Endothelial cell of umbilical vein (primary cell): Measurements from ENCODE around the gene SFXN2. TPM values are rescaled to one million over a fixed set of nuclear protein-coding genes. Genes with fewer than 3 reads are reported as not detected.

Experiments used
- BruUV-seq: library from RNA; stranded (reverse); fragments of 400-500 nt; replicated peaks from 2 replicates; lab custom pipeline; 2021; lab: Mats Ljungman, UMichigan
- CTCF ChIA-PET: fragments of 300-600, 350-600 bp; sonication (Branson Sonifier 250); formaldehyde crosslinking; loops from one replicate; lab custom pipeline; 2021; ENCODE audit warnings: antibody characterized with exemption, inconsistent platforms; lab: Charles Lee
- POLR2A ChIA-PET: fragments of 300-600, 350-600 bp; sonication (Branson Sonifier 250); formaldehyde crosslinking; loops from one replicate; lab custom pipeline; 2021; ENCODE audit warnings: antibody characterized with exemption, inconsistent platforms; lab: Charles Lee
- DNase-seq: peaks from one replicate; pipeline ENCODE4 v3.0.0-alpha.2; 2011; ENCODE audit warnings: low read depth, low spot score
- FAIRE-seq: peaks from 2 replicates; lab custom pipeline; 2011; peaks lifted over from hg19 to GRCh38; lab: Jason Lieb, UNC
- H2AFZ ChIP-seq: 2 replicates; pipeline ENCODE4 v1.6.0; 2012; ENCODE audit warnings: low read depth, low read length, control low read depth, inconsistent platforms
- H3K27ac ChIP-seq: 2 replicates; pipeline ENCODE4 v1.5.1; 2011; ENCODE audit warnings: low read depth, mild to moderate bottlenecking, control low read depth, low read length, moderate library complexity; ENCODE audit not compliant: insufficient read depth
- H3K27me3 ChIP-seq, 2 experiments: 2 replicates each; pipeline versions ENCODE4 v1.6.0 to v1.6.1; 2011; ENCODE audit warnings: low read length in 2 of 2, mixed read lengths in 1 of 2; ENCODE audit not compliant: control insufficient read depth in 2 of 2, insufficient read depth in 2 of 2
- H3K36me3 ChIP-seq, 2 experiments: 2 replicates in 1 of 2; 3 replicates in 1 of 2; pipeline ENCODE4 v1.5.1; 2011; ENCODE audit warnings: low read length in 2 of 2, mild to moderate bottlenecking in 1 of 2, moderate library complexity in 1 of 2; ENCODE audit not compliant: control insufficient read depth in 2 of 2, insufficient read depth in 2 of 2; ENCODE audit errors: extremely low read depth in 1 of 2
- H3K4me1 ChIP-seq: 3 replicates; pipeline ENCODE4 v1.5.1; 2011; ENCODE audit warnings: mild to moderate bottlenecking, low read length; ENCODE audit not compliant: control insufficient read depth, insufficient read depth; ENCODE audit errors: extremely low read depth
- H3K4me2 ChIP-seq: 2 replicates; pipeline ENCODE4 v1.6.1; 2011; ENCODE audit warnings: low read length, control low read depth, mixed read lengths; ENCODE audit not compliant: insufficient read depth
- H3K4me3 ChIP-seq, 3 experiments: fragments of 200-600 bp in 1 of 3; sonication (generic), shearing (Covaris generic) in 1 of 3; replicated peaks in 1 of 3; 2 replicates each; pipeline ENCODE4 v1.5.1; 2011 to 2016; ENCODE audit warnings: control low read depth in 3 of 3, low read length in 3 of 3, mild to moderate bottlenecking in 2 of 3, inconsistent platforms in 1 of 3, low read depth in 1 of 3, moderate library complexity in 1 of 3; ENCODE audit not compliant: insufficient read depth in 1 of 3
- H3K79me2 ChIP-seq: 2 replicates; pipeline ENCODE4 v1.6.0; 2012; ENCODE audit warnings: low read length, inconsistent platforms; ENCODE audit not compliant: control insufficient read depth, insufficient read depth
- H3K9ac ChIP-seq: replicated peaks from 2 replicates; pipeline ENCODE3; 2011; ENCODE audit warnings: low read length, control low read depth; ENCODE audit not compliant: insufficient read depth; ENCODE audit errors: extremely low read depth
- H3K9me1 ChIP-seq: replicated peaks from 3 replicates; pipeline ENCODE4 v1.6.0; 2011; ENCODE audit warnings: mild to moderate bottlenecking, low read length; ENCODE audit not compliant: control insufficient read depth, insufficient read depth; ENCODE audit errors: extremely low read depth
- H3K9me3 ChIP-seq: replicated peaks from 2 replicates; pipeline ENCODE4 v1.5.1; 2012; ENCODE audit warnings: low read length, inconsistent platforms; ENCODE audit not compliant: control insufficient read depth, insufficient read depth
- H4K20me1 ChIP-seq: replicated peaks from 2 replicates; pipeline ENCODE3; 2011; ENCODE audit warnings: mild to moderate bottlenecking, low read length; ENCODE audit not compliant: control insufficient read depth, insufficient read depth; ENCODE audit errors: extremely low read depth
- EZH2 ChIP-seq: IDR thresholded peaks from 2 replicates; pipeline ENCODE4 v1.6.1; 2012; ENCODE audit warnings: borderline replicate concordance, low read depth, mild to moderate bottlenecking, moderate library complexity, low read length, inconsistent platforms; ENCODE audit not compliant: severe bottlenecking
- FOS ChIP-seq: IDR thresholded peaks from 2 replicates; pipeline ENCODE4 v1.6.1; 2011; ENCODE audit warnings: mild to moderate bottlenecking, low read length, moderate library complexity, borderline replicate concordance; ENCODE audit not compliant: insufficient read depth
- GATA2 ChIP-seq: IDR thresholded peaks from 2 replicates; pipeline ENCODE4 v1.7.0; 2011; ENCODE audit warnings: low read depth, mild to moderate bottlenecking, moderate library complexity, mixed read lengths, low read length; ENCODE audit not compliant: insufficient read length, insufficient read depth
- JUN ChIP-seq: IDR thresholded peaks from 2 replicates; pipeline ENCODE4 v1.6.1; 2011; ENCODE audit warnings: borderline replicate concordance, low read depth; ENCODE audit not compliant: insufficient read length, insufficient read depth
- MAX ChIP-seq: IDR thresholded peaks from 2 replicates; pipeline ENCODE4 v1.6.1; 2011; ENCODE audit not compliant: insufficient read depth, insufficient read length
- MYC ChIP-seq: IDR thresholded peaks from one replicate; pipeline ENCODE4 v1.6.1; 2011; ENCODE audit warnings: mild to moderate bottlenecking, low read depth, low read length
- POLR2A ChIP-seq: IDR thresholded peaks from 2 replicates; pipeline ENCODE4 v1.6.1; 2012; ENCODE audit warnings: low read depth, mild to moderate bottlenecking, control low read depth, low read length
- POLR2AphosphoS5 ChIP-seq: IDR thresholded peaks from 2 replicates; pipeline ENCODE4 v1.6.1; 2012; ENCODE audit warnings: low read depth, mild to moderate bottlenecking, control low read depth, low read length, moderate library complexity; ENCODE audit not compliant: insufficient read depth
- dilution Hi-C: fragments of 300-500 bp; cut with MboI; formaldehyde crosslinking; loops from one replicate; pipeline ENCODE4 v1.15.0; 2019; ENCODE audit warnings: low sequenced_read_pairs; ENCODE audit not compliant: extremely low pct_ligation_motif_present
- intact Hi-C: fragments of 100-400 bp; cut with micrococcal nuclease; formaldehyde crosslinking; loops from one replicate; pipeline ENCODE4 v1.10.0; 2022
- polyA plus RNA-seq, 4 experiments: library from polyadenylated mRNA; depleted of rRNA in 3 of 4; stranded (reverse) in 3 of 4; unstranded in 1 of 4; fragments of >200 nt; gene quantifications; 2 replicates each; pipeline versions ENCODE4 v1.2.1 to v1.2.3, GENCODE V29; 2011 to 2012; ENCODE audit warnings: missing spikeins in 1 of 4
- total RNA-seq: library from RNA; stranded (reverse); gene quantifications from 2 replicates; pipeline ENCODE4 v1.2.3, GENCODE V29; 2021
- TF ChIP-seq, protein P1 (sequence below), 2 donors: IDR thresholded peaks; 1 replicate in 1 of 2; 2 replicates in 1 of 2; pipeline ENCODE4 v1.5.1; 2011; ENCODE audit warnings: low read length in 2 of 2, mild to moderate bottlenecking in 2 of 2, moderate library complexity in 2 of 2, control low read depth in 1 of 2, inconsistent platforms in 1 of 2, low read depth in 1 of 2; ENCODE audit not compliant: insufficient read depth in 1 of 2; ENCODE audit errors: extremely low read depth in 1 of 2

Gene SFXN2
- total and polyA plus RNA-seq, 2 donors (not counting 3 experiments of a cell fraction or from before 2014, with no cell fraction given), result 9.8 to 17.0 TPM

- H3K9ac ChIP-seq, result no peak overlapping the region
- no peaks in the 10 kb centered on the region for H3K27me3 ChIP-seq
- POLR2A ChIA-PET, result no interaction called here
- no peak overlapping the region for H2AFZ ChIP-seq
- peaks cover 12% of the 10 kb centered on the region for H3K4me1 ChIP-seq
- H3K9me3 ChIP-seq, result no peaks in the 10 kb centered on the region
- peaks cover 3% of the 10 kb centered on the region for H3K79me2 ChIP-seq
- intact Hi-C loops (no loop called here), dilution Hi-C loops (no loop called here)
- FAIRE-seq (no peak), DNase-seq (no peak)
- CTCF ChIA-PET, result interaction anchor here (1.4 to 1.7 kb wide), 2 partner anchors 10 to 27 kb away, joined by 3 to 5 read pairs; no protein-coding TSS in a partner anchor
- no peak overlapping the region for H3K4me2 ChIP-seq
- H3K27ac ChIP-seq, result no peak overlapping the region
- TF ChIP-seq MYC (no peak), JUN (no peak), GATA2 (no peak), MAX (no peak), POLR2A (no peak), FOS (no peak), POLR2AphosphoS5 (no peak)
- no peaks in the 10 kb centered on the region for H3K36me3 ChIP-seq
- H3K4me3 ChIP-seq, result no peak overlapping the region
- BruUV-seq, result no TSS peak
- H3K9me1 ChIP-seq, result no peaks in the 10 kb centered on the region
- H4K20me1 ChIP-seq, result no peaks in the 10 kb centered on the region
Observed at GRCh38 chr10:102761981-102762380, 47.5 kb downstream of the SFXN2 start.

DNA sequence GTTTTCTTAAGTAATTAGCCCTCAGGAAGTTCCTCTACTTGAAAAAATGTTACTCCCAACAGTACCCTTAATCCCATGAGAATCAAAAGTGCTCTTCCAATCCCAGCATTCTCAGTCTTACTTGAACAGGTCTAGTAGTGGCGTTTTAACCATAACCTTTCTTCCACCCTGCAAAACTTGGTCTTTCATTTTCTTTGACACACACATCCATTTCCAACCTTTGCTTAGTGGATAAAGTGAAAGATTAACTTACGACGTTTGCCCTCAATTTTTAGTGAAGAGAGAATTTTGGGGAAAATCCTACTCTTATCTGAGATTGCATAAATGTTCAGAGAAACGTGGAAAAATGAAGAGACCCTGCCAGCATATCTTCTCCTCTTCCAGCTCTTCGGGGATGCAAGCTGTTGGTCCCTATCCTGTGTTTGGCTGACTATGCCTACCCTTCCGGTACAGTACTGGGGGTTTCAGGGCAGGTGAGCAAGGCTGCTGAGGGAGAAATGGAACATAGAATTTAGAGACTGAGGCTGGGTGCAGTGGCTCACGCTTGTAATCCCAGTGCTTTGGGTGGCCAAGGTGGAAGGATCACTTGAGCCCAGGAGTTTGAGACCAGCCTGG, 48.1 kb downstream of the SFXN2 start:
- FAIRE-seq (no peak), DNase-seq (no peak)
- Histone ChIP-seq H2AFZ (no peak overlapping the region), H3K36me3 (no peaks in the 10 kb centered on the region), H3K9ac (no peak overlapping the region), H3K4me2 (no peak overlapping the region), H3K9me1 (no peaks in the 10 kb centered on the region), H3K4me3 (no peak overlapping the region), H3K27me3 (no peaks in the 10 kb centered on the region), H3K4me1 (peaks cover 13% of the 10 kb centered on the region), H3K79me2 (peaks cover 3% of the 10 kb centered on the region), H3K27ac (no peak overlapping the region), H3K9me3 (no peaks in the 10 kb centered on the region), H4K20me1 (no peaks in the 10 kb centered on the region)
- no peak for TF ChIP-seq JUN
- no peak for TF ChIP-seq GATA2
- TF ChIP-seq MAX, result no peak
- TF ChIP-seq POLR2A, result no peak
- TF ChIP-seq, protein P1, sequence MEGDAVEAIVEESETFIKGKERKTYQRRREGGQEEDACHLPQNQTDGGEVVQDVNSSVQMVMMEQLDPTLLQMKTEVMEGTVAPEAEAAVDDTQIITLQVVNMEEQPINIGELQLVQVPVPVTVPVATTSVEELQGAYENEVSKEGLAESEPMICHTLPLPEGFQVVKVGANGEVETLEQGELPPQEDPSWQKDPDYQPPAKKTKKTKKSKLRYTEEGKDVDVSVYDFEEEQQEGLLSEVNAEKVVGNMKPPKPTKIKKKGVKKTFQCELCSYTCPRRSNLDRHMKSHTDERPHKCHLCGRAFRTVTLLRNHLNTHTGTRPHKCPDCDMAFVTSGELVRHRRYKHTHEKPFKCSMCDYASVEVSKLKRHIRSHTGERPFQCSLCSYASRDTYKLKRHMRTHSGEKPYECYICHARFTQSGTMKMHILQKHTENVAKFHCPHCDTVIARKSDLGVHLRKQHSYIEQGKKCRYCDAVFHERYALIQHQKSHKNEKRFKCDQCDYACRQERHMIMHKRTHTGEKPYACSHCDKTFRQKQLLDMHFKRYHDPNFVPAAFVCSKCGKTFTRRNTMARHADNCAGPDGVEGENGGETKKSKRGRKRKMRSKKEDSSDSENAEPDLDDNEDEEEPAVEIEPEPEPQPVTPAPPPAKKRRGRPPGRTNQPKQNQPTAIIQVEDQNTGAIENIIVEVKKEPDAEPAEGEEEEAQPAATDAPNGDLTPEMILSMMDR (IDR thresholded peaks at IDR 0.05; ENCODE audit: extremely low read depth in 1 of 2, insufficient read depth in 1 of 2, low read depth in 1 of 2, low read length in 2 of 2), result no peak
- no peak for TF ChIP-seq POLR2AphosphoS5
- TF ChIP-seq FOS, result no peak
- no peak for TF ChIP-seq MYC
- TF ChIP-seq EZH2, result no peak
- dilution Hi-C loops, result no loop called here
- intact Hi-C loops, result no loop called here
- CTCF ChIA-PET, result interaction anchor here (1.4 to 2.6 kb wide), 3 partner anchors 9 to 27 kb away, joined by 3 to 17 read pairs (median 5); no protein-coding TSS in a partner anchor
- POLR2A ChIA-PET, result no interaction called here
- BruUV-seq, result no TSS peak
